Testis (tissue), 2 donors: Measurements from ENCODE around the gene IMMP2L.

ENCODE experiments used
- CTCF ChIP-seq, 3 experiments: fragments of 450-650 bp in 2 of 3; fragments of 200-600 bp in 1 of 3; sonication (generic) in 1 of 3; IDR thresholded peaks; one replicate each; pipeline ENCODE4 v1.5.1; 2016 to 2019; ENCODE audit warnings: antibody characterized with exemption in 3 of 3, mild to moderate bottlenecking in 2 of 3, moderate library complexity in 1 of 3
- POLR2A ChIP-seq: fragments of 450-650 bp; IDR thresholded peaks from one replicate; pipeline ENCODE4 v1.6.1; 2017; ENCODE audit warnings: antibody characterized with exemption, mild to moderate bottlenecking, moderate library complexity

- TF ChIP-seq CTCF (IDR thresholded peaks at IDR 0.05) (no peak), POLR2A (no peak)
Measured at GRCh38 chr7:111362506-111363054, 199.7 kb downstream of the IMMP2L start.
